NT2/D1 (cell line): Measurements from ENCODE around the gene FBXL19.

Experiments used
- YY1 ChIP-seq: IDR thresholded peaks from 2 replicates; pipeline ENCODE4 v1.6.1; 2011; ENCODE audit not compliant: insufficient read length, insufficient read depth
- ZNF274 ChIP-seq: IDR thresholded peaks from 2 replicates; pipeline ENCODE4 v1.6.1; 2011; ENCODE audit warnings: mild to moderate bottlenecking, low read depth, low read length

DNA sequence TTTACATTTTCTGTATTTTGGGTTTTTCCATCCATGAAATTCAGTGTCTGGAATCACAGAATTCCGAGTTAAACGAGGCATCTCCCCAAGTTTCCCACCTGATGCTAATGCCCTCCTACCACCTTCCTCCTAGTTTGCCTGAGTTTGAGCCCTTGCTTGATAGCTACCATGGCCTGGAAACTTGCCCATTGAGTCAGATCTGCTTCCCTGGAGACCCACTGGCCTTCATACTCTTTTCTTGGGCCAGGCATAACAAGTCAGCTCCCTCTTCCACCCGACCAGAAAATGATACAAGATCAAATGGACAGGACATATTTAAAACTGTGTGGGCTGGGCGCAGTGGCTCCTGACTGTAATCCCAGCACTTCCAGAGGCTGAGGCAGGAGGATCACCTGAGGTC, 44.4 kb downstream of the FBXL19 start:
- TF ChIP-seq YY1 (no peak), ZNF274 (no peak)
